IPS-18a (cell line): ENCODE results near the gene AP2A2.
A peak's percentile ranks its signal among the peaks of the same experiment; 100 is the strongest.

Experiments
- H3K27ac ChIP-seq: one replicate; pipeline ENCODE4 v1.5.1; 2013; ENCODE audit warnings: low read length
- H3K27me3 ChIP-seq: one replicate; pipeline ENCODE4 v1.6.1; 2013; ENCODE audit warnings: mild to moderate bottlenecking, low read length; ENCODE audit not compliant: control insufficient read depth, insufficient read depth
- H3K36me3 ChIP-seq: one replicate; pipeline ENCODE4 v1.6.1; 2013; ENCODE audit warnings: low read depth, low read length; ENCODE audit not compliant: control insufficient read depth
- H3K4me1 ChIP-seq: one replicate; pipeline ENCODE4 v1.6.1; 2013; ENCODE audit warnings: low read depth, low read length; ENCODE audit not compliant: control insufficient read depth
- H3K4me3 ChIP-seq: one replicate; pipeline ENCODE4 v1.5.1; 2013; ENCODE audit warnings: low read length
- H3K9ac ChIP-seq: one replicate; pipeline ENCODE4 v1.6.1; 2013; ENCODE audit warnings: mild to moderate bottlenecking, low read length, moderate library complexity
- H3K9me3 ChIP-seq: one replicate; pipeline ENCODE4 v1.6.1; 2013; ENCODE audit warnings: low read depth, low read length; ENCODE audit not compliant: control insufficient read depth

AP2A2 gene

GRCh38 chr11:945986-946385 lies 20.3 kb downstream of the AP2A2 start:
- Histone ChIP-seq H3K4me3 (no peak overlapping the region), H3K9ac (peak overlapping the region; percentile 0), H3K27me3 (no peaks in the 10 kb centered on the region), H3K36me3 (no peaks in the 10 kb centered on the region), H3K4me1 (peaks cover 53% of the 10 kb centered on the region), H3K27ac (peak overlapping the region; percentile 34), H3K9me3 (no peaks in the 10 kb centered on the region)

GRCh38 chr11:947744-948143 lies 22.1 kb downstream of the AP2A2 start:
- peaks cover 50% of the 10 kb centered on the region for H3K4me1 ChIP-seq
- H3K36me3 ChIP-seq: no peaks in the 10 kb centered on the region
- H3K27me3 ChIP-seq: no peaks in the 10 kb centered on the region
- no peak overlapping the region for H3K9ac ChIP-seq
- H3K4me3 ChIP-seq: no peak overlapping the region
- H3K27ac ChIP-seq: no peak overlapping the region
- H3K9me3 ChIP-seq: no peaks in the 10 kb centered on the region

- no peak overlapping the region for H3K4me3 ChIP-seq
- H3K9me3 ChIP-seq: no peaks in the 10 kb centered on the region
- H3K9ac ChIP-seq: no peak overlapping the region
- no peaks in the 10 kb centered on the region for H3K36me3 ChIP-seq
- no peaks in the 10 kb centered on the region for H3K27me3 ChIP-seq
- H3K4me1 ChIP-seq: peaks cover 20% of the 10 kb centered on the region
- H3K27ac ChIP-seq: no peak overlapping the region
Observed at GRCh38 chr11:951507-951906, 25.8 kb downstream of the AP2A2 start.

GRCh38 chr11:952406-953385 lies 27.0 kb downstream of the AP2A2 start:
- no peaks in the 10 kb centered on the region for H3K27me3 ChIP-seq
- H3K27ac ChIP-seq: no peak overlapping the region
- H3K9me3 ChIP-seq: no peaks in the 10 kb centered on the region
- H3K4me3 ChIP-seq: no peak overlapping the region
- no peak overlapping the region for H3K9ac ChIP-seq
- no peaks in the 10 kb centered on the region for H3K36me3 ChIP-seq
- peaks cover 17% of the 10 kb centered on the region for H3K4me1 ChIP-seq

- Histone ChIP-seq H3K9me3 (no peaks in the 10 kb centered on the region), H3K9ac (no peak overlapping the region), H3K4me3 (no peak overlapping the region), H3K36me3 (no peaks in the 10 kb centered on the region), H3K27ac (no peak overlapping the region), H3K27me3 (no peaks in the 10 kb centered on the region), H3K4me1 (peaks cover 17% of the 10 kb centered on the region)
Observed at GRCh38 chr11:953512-953911, 27.8 kb downstream of the AP2A2 start.

GRCh38 chr11:954392-955153 lies 28.9 kb downstream of the AP2A2 start:
- Histone ChIP-seq H3K4me1 (peaks cover 17% of the 10 kb centered on the region), H3K27me3 (no peaks in the 10 kb centered on the region), H3K9ac (no peak overlapping the region), H3K4me3 (no peak overlapping the region), H3K27ac (no peak overlapping the region), H3K36me3 (peaks cover 5% of the 10 kb centered on the region), H3K9me3 (no peaks in the 10 kb centered on the region)

GRCh38 chr11:955154-956063 lies 29.7 kb downstream of the AP2A2 start:
- peaks cover 15% of the 10 kb centered on the region for H3K4me1 ChIP-seq
- no peaks in the 10 kb centered on the region for H3K9me3 ChIP-seq
- H3K4me3 ChIP-seq: no peak overlapping the region
- peaks cover 11% of the 10 kb centered on the region for H3K36me3 ChIP-seq
- H3K27me3 ChIP-seq: no peaks in the 10 kb centered on the region
- H3K9ac ChIP-seq: no peak overlapping the region
- H3K27ac ChIP-seq: no peak overlapping the region

GRCh38 chr11:957212-957920 lies 31.7 kb downstream of the AP2A2 start:
- no peak overlapping the region for H3K9ac ChIP-seq

GRCh38 chr11:958101-958500 lies 32.4 kb downstream of the AP2A2 start:
- H3K27me3 ChIP-seq: no peaks in the 10 kb centered on the region
- peaks cover 16% of the 10 kb centered on the region for H3K36me3 ChIP-seq
- H3K4me3 ChIP-seq: no peak overlapping the region
- no peak overlapping the region for H3K9ac ChIP-seq
- H3K4me1 ChIP-seq: peaks cover 6% of the 10 kb centered on the region
- H3K9me3 ChIP-seq: no peaks in the 10 kb centered on the region
- H3K27ac ChIP-seq: no peak overlapping the region

More at GRCh38 chr11:957212-957920, 31.7 kb downstream of the AP2A2 start:
- Histone ChIP-seq H3K36me3 (peaks cover 16% of the 10 kb centered on the region), H3K4me3 (no peak overlapping the region), H3K27ac (no peak overlapping the region), H3K4me1 (peaks cover 10% of the 10 kb centered on the region), H3K27me3 (no peaks in the 10 kb centered on the region), H3K9me3 (no peaks in the 10 kb centered on the region)

GRCh38 chr11:959027-959426 lies 33.4 kb downstream of the AP2A2 start:
- no peaks in the 10 kb centered on the region for H3K27me3 ChIP-seq
- peaks cover 6% of the 10 kb centered on the region for H3K4me1 ChIP-seq
- no peak overlapping the region for H3K9ac ChIP-seq
- H3K9me3 ChIP-seq: no peaks in the 10 kb centered on the region
- H3K36me3 ChIP-seq: peaks cover 22% of the 10 kb centered on the region
- H3K27ac ChIP-seq: no peak overlapping the region
- no peak overlapping the region for H3K4me3 ChIP-seq
